HG03135 (cell line): Measurements from ENCODE around the gene TOGARAM1.
A peak's percentile ranks its signal among the peaks of the same experiment; 100 is the strongest.

Experiments
- ATAC-seq: cut with Tn5 transposase; IDR thresholded peaks from one replicate; pipeline ENCODE4 v1.9.1; 2021; ENCODE audit warnings: mild to moderate bottlenecking, moderate library complexity; ENCODE audit not compliant: unreplicated experiment

TOGARAM1 gene

DNA sequence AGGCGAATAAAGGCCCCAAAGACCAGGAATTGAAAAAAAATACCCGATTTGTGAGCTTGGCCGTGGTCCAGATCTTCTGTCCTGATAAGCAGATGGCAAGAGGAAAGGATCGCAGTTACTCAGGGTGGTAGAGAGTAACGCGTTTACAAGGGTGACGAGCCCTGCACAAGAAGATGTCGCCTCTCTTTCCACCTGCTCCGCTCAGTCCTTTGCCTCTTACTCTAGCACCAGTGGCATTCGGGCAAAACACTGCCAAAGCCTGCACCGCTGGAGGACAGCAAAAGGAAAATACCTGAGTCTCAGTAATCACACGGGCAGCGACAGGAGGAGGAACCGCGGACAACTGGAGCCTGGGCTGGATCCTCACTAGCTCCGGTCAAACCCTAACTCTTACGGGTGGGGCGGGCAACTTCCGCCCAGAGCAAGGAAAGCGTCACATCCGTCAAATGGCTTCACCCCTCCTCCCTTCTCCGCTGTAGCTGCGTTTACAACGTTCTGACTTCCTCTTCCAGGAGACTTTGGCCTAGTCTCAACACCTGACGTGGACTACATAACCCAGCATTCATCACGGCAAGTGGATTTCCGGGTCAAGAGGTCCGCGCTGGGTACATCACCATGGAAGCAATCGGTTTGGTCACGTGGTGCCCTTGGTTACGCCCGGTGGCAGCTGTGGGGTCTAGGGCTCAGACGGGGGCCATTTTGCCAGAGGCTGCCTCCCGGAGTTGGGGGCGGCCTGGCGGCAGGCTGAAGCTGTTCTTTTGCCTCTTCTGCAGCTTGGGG lies at the start of gene TOGARAM1, which contains the start of gene KLHL28:
Gene TOGARAM1 (plus strand): TSS at position 637 of the 780 bp plus-strand sequence. CDS start 232 bp downstream, outside the sequence.
Gene KLHL28 (minus strand): TSS at position 394 of the 780 bp plus-strand sequence. CDS start 16,019 bp downstream, outside the sequence.
- ATAC-seq, result peak; percentile 91

- ATAC-seq, result no peak
These were observed 47.1 kb upstream of the TOGARAM1 start for GRCh38 chr14:44914849-44915248.

GRCh38 chr14:44928793-44929192 lies 33.2 kb upstream of the TOGARAM1 start:
- ATAC-seq, result no peak

DNA sequence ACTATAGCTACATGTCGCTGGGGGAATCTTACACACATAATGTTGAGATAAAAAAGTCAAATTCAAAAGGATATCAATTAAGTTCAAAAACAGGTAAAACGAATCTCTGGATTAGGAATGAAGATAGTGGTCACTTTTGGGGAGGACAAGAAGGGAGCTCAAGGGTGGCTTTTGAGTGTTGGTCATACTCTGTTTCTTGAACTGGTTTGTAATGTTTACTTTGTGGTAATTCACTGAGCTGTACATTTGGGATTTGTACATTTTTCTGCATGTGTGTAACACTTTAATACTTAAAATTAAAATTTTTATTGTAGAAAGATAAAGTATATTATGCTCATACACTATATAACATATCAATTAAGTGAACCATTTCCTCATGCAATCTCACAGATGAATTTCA lies 26.8 kb upstream of the TOGARAM1 start:
- no peak for ATAC-seq

- no peak for ATAC-seq
These were observed 24.4 kb upstream of the TOGARAM1 start for GRCh38 chr14:44937547-44937946.

DNA sequence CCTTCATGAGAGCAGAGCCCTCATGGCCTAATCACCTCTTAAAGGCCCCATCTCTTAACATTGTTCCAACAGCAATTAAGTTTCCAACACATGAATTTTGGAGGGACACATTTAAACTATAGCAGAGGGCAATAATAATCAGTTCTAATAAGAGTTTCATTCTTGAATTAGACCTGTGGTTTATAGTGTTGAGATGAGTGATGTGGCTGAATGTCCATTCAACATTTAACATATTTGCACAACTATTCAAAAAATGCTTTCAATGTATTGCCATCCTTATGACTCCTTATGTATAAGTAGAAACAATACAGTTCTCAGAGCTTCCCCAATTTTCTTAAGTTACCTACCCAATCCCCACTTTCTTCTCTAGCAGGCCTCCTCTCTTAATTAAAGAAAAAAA lies 21.8 kb upstream of the TOGARAM1 start:
- no peak for ATAC-seq

GRCh38 chr14:44940944-44941343 lies 21.0 kb upstream of the TOGARAM1 start:
- ATAC-seq, result no peak

DNA sequence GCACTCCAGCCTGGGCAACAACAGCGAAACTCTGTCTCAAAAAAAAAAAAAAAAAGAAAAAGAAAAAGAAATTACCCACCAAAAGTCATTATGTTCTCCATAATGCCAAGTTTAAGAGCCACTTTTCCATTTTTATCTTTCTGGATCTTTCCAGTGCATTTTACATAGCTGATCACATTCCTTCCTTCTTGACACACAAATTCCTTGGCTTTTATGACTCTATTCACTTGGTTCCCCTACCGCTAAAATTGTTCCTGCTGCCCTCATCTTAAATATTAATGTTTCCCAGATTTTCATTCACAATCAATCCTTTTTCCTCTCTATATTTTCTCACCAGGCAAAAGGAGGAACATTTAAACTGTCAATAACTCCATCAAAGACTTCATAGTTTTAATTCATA lies 20.4 kb upstream of the TOGARAM1 start:
- no peak for ATAC-seq

DNA sequence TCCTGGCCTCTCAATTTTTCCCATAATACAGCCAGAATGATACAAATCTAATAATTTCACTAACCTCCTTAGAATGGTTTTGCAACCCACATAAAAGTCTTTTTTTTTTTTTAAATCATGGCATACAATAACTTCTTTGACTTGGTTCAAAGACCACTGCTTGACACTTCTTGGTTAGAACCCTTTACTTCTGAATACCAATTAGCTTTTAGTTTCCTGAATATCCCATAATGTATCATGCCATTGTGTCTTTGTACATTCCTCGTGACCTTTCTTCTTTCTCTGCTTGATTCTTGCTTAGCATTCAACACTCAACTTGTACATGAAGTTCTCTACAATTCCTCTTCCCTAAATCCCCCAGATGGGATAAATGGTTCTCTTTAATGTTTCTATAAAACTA lies 19.6 kb upstream of the TOGARAM1 start:
- ATAC-seq, result no peak

- ATAC-seq, result no peak
These were observed 17.9 kb upstream of the TOGARAM1 start for GRCh38 chr14:44944107-44944506.

DNA sequence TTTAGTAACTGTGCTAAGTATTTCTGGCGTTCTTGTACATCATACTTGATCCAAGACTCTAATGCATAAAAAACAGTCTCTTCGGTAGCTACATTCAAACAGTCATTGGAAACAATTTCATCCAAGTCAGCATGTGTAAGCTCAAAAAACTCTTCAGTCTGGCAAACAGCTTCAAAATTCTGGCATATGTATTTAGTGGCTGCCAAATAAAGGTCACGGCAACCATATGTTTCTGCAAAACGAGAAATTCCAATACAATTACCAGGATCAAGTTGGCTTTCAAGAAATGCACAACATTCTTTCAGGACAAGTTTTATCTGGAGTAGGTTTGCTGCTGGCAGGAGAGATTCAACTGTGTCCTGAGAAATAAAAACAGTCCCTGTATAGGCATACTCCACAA lies 16.7 kb upstream of the TOGARAM1 start:
- no peak for ATAC-seq

GRCh38 chr14:44951051-44951450 lies 10.9 kb upstream of the TOGARAM1 start:
- no peak for ATAC-seq

DNA sequence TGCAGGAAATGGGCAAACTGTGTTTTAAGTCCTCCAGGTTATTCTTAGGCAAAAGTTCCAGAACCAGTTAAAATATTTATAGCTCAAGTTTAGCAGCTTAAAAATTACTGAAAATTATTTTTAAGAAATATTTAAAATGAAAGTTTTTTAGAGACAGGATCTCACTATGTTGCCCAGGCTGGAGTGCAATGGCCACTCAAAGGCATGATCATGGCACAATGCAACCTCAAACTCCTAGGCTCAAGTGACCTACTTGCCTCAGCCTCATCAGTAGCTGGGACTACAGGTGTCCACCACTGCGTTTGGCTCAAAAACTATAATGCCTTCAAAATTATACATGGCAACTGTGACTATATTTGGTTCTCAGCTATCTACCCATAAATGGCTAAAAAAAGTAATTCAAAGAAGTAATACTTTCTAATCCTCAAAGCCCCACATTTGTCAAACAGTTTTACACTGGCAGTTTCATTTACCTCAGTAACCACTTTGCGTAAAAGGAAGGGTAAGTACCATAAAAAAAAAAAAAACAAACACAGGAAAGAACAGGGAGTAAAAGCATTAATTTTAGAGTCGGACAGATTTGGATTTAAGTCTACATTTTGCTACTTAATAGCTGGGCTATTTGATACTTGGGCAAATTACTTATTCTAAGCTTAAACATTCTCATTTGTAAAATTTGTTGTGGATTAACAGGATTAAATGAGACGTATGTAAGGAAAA lies 9.4 kb upstream of the TOGARAM1 start:
- no peak for ATAC-seq

DNA sequence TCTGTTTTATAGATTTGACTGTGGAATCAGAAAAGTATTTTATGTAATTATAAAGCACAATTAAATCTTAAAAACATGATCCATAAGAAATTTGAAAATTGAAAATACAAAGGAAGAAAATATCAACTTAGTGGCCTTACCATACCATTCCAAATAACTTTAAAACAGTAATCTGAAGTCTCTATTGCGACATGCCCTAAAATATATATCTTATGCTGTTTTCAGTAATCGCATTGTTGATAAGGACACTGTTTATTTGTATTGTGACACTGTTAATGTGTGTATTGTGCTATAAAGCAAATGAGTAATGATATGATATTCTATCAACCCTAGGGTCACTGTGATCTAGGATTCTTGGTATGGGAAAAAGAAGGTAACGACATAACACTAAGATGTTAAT lies 7.2 kb upstream of the TOGARAM1 start:
- no peak for ATAC-seq

GRCh38 chr14:44955528-44955927 lies 6.5 kb upstream of the TOGARAM1 start:
- ATAC-seq, result no peak

- no peak for ATAC-seq
These were observed 5.1 kb upstream of the TOGARAM1 start for GRCh38 chr14:44956866-44957265.

DNA sequence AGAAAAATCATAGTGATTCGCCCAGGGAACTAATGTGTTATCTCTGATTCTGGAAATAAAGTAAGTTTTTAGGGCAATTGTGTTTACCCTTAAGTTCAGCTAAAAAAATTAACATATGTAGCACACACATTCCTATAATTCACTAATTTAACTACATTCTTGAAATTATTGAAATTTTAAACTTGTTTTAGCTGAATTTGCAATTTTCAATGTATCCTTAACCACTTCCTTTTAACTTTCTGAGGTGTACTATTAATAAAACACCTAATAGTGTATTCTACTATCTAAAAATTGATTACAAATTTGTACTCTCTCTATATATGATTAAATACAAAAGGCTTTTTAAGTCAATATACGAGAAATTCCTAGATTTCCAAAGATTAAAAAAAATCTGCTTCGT lies 2.5 kb upstream of the TOGARAM1 start:
- ATAC-seq, result no peak

- no peak for ATAC-seq
These were observed 1.8 kb upstream of the TOGARAM1 start for GRCh38 chr14:44960146-44960545.

DNA sequence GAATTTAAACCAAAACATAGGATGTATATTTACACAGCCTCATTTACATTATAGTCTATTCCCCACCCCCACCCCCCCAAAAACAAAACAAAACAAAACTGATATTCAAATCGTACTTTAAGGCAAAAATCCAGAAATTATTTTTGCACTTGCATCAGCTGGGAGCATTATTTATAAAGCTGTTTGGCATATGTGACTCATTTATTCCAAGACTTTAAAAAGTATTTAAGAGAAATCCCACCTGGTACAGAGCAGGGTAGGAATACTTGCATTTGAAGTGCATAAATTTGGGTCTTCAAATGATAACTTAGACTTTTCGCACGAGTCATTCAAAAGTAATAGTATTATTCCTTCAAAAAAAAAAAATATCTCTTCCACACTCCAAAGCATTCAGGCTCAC lies 1.3 kb upstream of the TOGARAM1 start:
- no peak for ATAC-seq

DNA sequence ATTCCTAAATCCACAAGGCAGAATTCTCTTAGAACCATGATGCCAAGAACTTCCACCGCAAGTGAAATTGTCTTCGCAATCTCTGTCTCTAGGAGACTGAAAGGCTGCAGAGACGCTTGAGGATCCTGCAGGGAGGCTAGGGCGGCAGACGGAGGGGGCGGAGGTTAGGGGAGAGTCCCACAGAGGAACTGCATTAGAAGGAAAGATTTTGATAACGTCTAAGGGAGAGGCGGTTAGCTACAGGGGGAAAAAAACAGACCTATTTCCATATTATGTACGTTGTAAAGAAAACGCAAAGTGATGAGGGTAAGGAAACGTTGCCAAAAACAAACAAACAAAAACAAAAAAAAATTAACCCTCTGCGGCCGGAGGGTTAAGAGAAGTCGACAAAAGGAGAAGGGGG lies 838 bp upstream of the TOGARAM1 start:
- no peak for ATAC-seq

DNA sequence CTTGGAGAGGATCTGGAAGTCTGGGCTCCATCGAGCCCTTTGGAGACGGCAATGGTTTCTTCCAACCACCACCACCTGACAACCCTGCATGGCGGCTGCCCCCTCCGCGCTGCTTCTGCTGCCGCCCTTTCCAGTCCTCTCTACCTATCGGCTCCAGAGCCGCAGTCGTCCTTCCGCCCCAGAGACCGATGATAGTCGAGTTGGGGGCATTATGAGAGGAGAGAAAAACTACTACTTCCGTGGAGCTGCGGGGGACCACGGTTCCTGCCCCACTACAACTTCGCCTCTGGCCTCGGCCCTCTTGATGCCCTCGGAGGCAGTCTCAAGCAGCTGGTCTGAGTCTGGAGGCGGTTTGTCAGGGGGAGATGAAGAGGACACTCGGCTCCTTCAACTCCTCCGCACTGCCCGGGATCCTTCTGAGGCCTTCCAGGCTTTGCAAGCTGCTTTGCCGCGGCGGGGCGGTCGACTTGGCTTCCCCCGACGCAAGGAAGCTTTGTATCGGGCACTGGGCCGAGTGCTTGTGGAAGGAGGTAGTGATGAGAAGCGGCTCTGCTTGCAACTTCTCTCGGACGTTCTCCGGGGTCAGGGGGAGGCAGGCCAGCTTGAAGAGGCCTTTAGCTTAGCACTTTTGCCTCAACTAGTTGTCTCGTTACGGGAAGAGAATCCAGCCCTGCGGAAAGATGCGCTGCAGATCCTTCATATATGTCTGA lies 499 bp downstream of the TOGARAM1 start:
- ATAC-seq, result peak; percentile 29
